NCI-H1417 treated with DMSO at 0.1 percent for 48 hours (cell line): ENCODE results near the gene ZNF165.
"Not testable (repeated sequence)": the region's sequence is repeated elsewhere in the genome, so short reads cannot be mapped to it uniquely, and the experiment has no call there.

Source experiments
- DNase-seq: peaks from one replicate; lab custom pipeline; 2025; lab: John Stamatoyannopoulos, UW

The ZNF165 gene

GRCh38 chr6:28080381-28080630, at the start of gene ZNF165:
ZNF165 (plus strand) TSS chr6:28080568; CDS start chr6:28085481, 4,913 bp downstream.
- not testable (repeated sequence) for DNase-seq

- no peak for DNase-seq
Observed at GRCh38 chr6:28053584-28053983, 26.8 kb upstream of the ZNF165 start.

- no peak for DNase-seq
Observed at GRCh38 chr6:28060405-28060804, 20.0 kb upstream of the ZNF165 start.

- no peak for DNase-seq
Observed at GRCh38 chr6:28064272-28064671, 16.1 kb upstream of the ZNF165 start.

- no peak for DNase-seq
Observed at GRCh38 chr6:28068067-28068466, 12.3 kb upstream of the ZNF165 start.

- DNase-seq: not testable (repeated sequence)
Observed at GRCh38 chr6:28070968-28071367, 9.4 kb upstream of the ZNF165 start.

GRCh38 chr6:28078050-28078449, 2.3 kb upstream of the ZNF165 start:
- no peak for DNase-seq

GRCh38 chr6:28078836-28079235, 1.5 kb upstream of the ZNF165 start:
- DNase-seq: no peak

- peak; percentile 71 for DNase-seq
Observed at GRCh38 chr6:28080631-28081485, 490 bp downstream of the ZNF165 start.

GRCh38 chr6:28081486-28081751, 1.1 kb downstream of the ZNF165 start:
- DNase-seq: no peak

GRCh38 chr6:28082939-28083338, 2.6 kb downstream of the ZNF165 start:
- DNase-seq: no peak

- DNase-seq: no peak
Observed at GRCh38 chr6:28089054-28089453, 8.7 kb downstream of the ZNF165 start.

GRCh38 chr6:28090917-28091586, 10.7 kb downstream of the ZNF165 start:
- no peak for DNase-seq

GRCh38 chr6:28102222-28102621, 21.9 kb downstream of the ZNF165 start:
- DNase-seq: not testable (repeated sequence)

GRCh38 chr6:28102699-28103098, 22.3 kb downstream of the ZNF165 start:
- not testable (repeated sequence) for DNase-seq

GRCh38 chr6:28104392-28105244, 24.2 kb downstream of the ZNF165 start:
- peak; percentile 53 for DNase-seq

- DNase-seq: no peak
Observed at GRCh38 chr6:28105245-28105639, 24.9 kb downstream of the ZNF165 start.

GRCh38 chr6:28107506-28107905, 27.1 kb downstream of the ZNF165 start:
- DNase-seq: no peak

- no peak for DNase-seq
Observed at GRCh38 chr6:28111964-28112363, 31.6 kb downstream of the ZNF165 start.

- no peak for DNase-seq
Observed at GRCh38 chr6:28115799-28116198, 35.4 kb downstream of the ZNF165 start.

GRCh38 chr6:28117386-28118050, 37.1 kb downstream of the ZNF165 start:
- no peak for DNase-seq

GRCh38 chr6:28118217-28118616, 37.8 kb downstream of the ZNF165 start:
- no peak for DNase-seq
